ENCODE results near the gene CRYBG1.

GRCh38 chr6:106373502-106374239 is 13.2 kb downstream of the CRYBG1 start:
- TF ChIP-seq CTCF (IDR thresholded peaks at IDR 0.05) (no peak), POLR2A (IDR thresholded peaks at IDR 0.05) (no peak)
